ENCODE results near the gene OCA2. TPM values are rescaled to one million over a fixed set of nuclear protein-coding genes. Genes with fewer than 3 reads are reported as not detected.

Gene OCA2
- polyA plus RNA-seq, 1 donor (not counting 4 experiments of a cell fraction or from before 2014, with no cell fraction given), result 0.05 TPM

- DNase-seq (ENCODE audit: low read depth, low spot score), result no peak
- H3K36me3 ChIP-seq (ENCODE audit: control insufficient read depth in 2 of 2, extremely low read depth in 1 of 2, insufficient read depth in 2 of 2, low read length in 2 of 2), result no peaks in the 10 kb centered on the region
- H4K20me1 ChIP-seq (ENCODE audit: control insufficient read depth, extremely low read depth, insufficient read depth, low read length), result no peaks in the 10 kb centered on the region
- FAIRE-seq, result no peak
- peaks cover 5% of the 10 kb centered on the region for H3K9me3 ChIP-seq (ENCODE audit: control insufficient read depth, low read depth, low read length)
- H3K9me1 ChIP-seq (ENCODE audit: control insufficient read depth, extremely low read depth, insufficient read depth, low read length), result no peaks in the 10 kb centered on the region
- no peak overlapping the region for H3K9ac ChIP-seq (ENCODE audit: control insufficient read depth, extremely low read depth, insufficient read depth, low read length)
- H3K79me2 ChIP-seq (ENCODE audit: control insufficient read depth, insufficient read depth, low read length), result no peaks in the 10 kb centered on the region
- no peak overlapping the region for H2AFZ ChIP-seq (ENCODE audit: control insufficient read depth, low read length)
- H3K4me2 ChIP-seq (ENCODE audit: control insufficient read depth, extremely low read depth, insufficient read depth, low read depth, low read length), result no peak overlapping the region
- TF ChIP-seq EZH2 (IDR thresholded peaks at IDR 0.05; ENCODE audit: low read length), result no peak
- no peak for TF ChIP-seq CTCF (optimal IDR thresholded peaks at IDR 0.05 in 1 of 3, IDR thresholded peaks at IDR 0.05 in 1 of 3, conservative IDR thresholded peaks at IDR 0.05 in 1 of 3; ENCODE audit: extremely low read depth in 1 of 3, insufficient read depth in 2 of 3, low read length in 3 of 3)
- H3K4me1 ChIP-seq (ENCODE audit: control insufficient read depth, extremely low read depth, insufficient read depth, low read length), result no peaks in the 10 kb centered on the region
- H3K27ac ChIP-seq (ENCODE audit: control insufficient read depth, insufficient read depth, low read length), result no peak overlapping the region
- dilution Hi-C loops (cut with MboI; ENCODE audit: extremely low pct_ligation_motif_present, low sequenced_read_pairs), result no loop called here
- no peaks in the 10 kb centered on the region for H3K27me3 ChIP-seq (ENCODE audit: control insufficient read depth, extremely low read depth, insufficient read depth, low read length)
- H3K4me3 ChIP-seq (ENCODE audit: control insufficient read depth in 2 of 3, extremely low read depth in 1 of 3, insufficient read depth in 2 of 3, low read depth in 1 of 3, low read length in 3 of 3), result no peak overlapping the region
Observed at GRCh38 chr15:28014623-28015200, 84.4 kb downstream of the OCA2 start.

GRCh38 chr15:28013976-28014375 lies 85.1 kb downstream of the OCA2 start:
- no peaks in the 10 kb centered on the region for H3K27me3 ChIP-seq (ENCODE audit: control insufficient read depth, extremely low read depth, insufficient read depth, low read length)
- H3K4me2 ChIP-seq (ENCODE audit: control insufficient read depth, extremely low read depth, insufficient read depth, low read depth, low read length), result no peak overlapping the region
- no peak for FAIRE-seq
- H4K20me1 ChIP-seq (ENCODE audit: control insufficient read depth, extremely low read depth, insufficient read depth, low read length), result no peaks in the 10 kb centered on the region
- no peak for DNase-seq (ENCODE audit: low read depth, low spot score)
- H3K79me2 ChIP-seq (ENCODE audit: control insufficient read depth, insufficient read depth, low read length), result no peaks in the 10 kb centered on the region
- no peak overlapping the region for H3K27ac ChIP-seq (ENCODE audit: control insufficient read depth, insufficient read depth, low read length)
- H2AFZ ChIP-seq (ENCODE audit: control insufficient read depth, low read length), result no peak overlapping the region
- TF ChIP-seq CTCF (optimal IDR thresholded peaks at IDR 0.05 in 1 of 3, IDR thresholded peaks at IDR 0.05 in 1 of 3, conservative IDR thresholded peaks at IDR 0.05 in 1 of 3; ENCODE audit: extremely low read depth in 1 of 3, insufficient read depth in 2 of 3, low read length in 3 of 3), result no peak
- TF ChIP-seq EZH2 (IDR thresholded peaks at IDR 0.05; ENCODE audit: low read length), result no peak
- dilution Hi-C loops (cut with MboI; ENCODE audit: extremely low pct_ligation_motif_present, low sequenced_read_pairs), result no loop called here
- H3K9me1 ChIP-seq (ENCODE audit: control insufficient read depth, extremely low read depth, insufficient read depth, low read length), result no peaks in the 10 kb centered on the region
- H3K9me3 ChIP-seq (ENCODE audit: control insufficient read depth, low read depth, low read length), result peaks cover 5% of the 10 kb centered on the region
- no peak overlapping the region for H3K9ac ChIP-seq (ENCODE audit: control insufficient read depth, extremely low read depth, insufficient read depth, low read length)
- H3K4me1 ChIP-seq (ENCODE audit: control insufficient read depth, extremely low read depth, insufficient read depth, low read length), result no peaks in the 10 kb centered on the region
- no peak overlapping the region for H3K4me3 ChIP-seq (ENCODE audit: control insufficient read depth in 2 of 3, extremely low read depth in 1 of 3, insufficient read depth in 2 of 3, low read depth in 1 of 3, low read length in 3 of 3)
- no peaks in the 10 kb centered on the region for H3K36me3 ChIP-seq (ENCODE audit: control insufficient read depth in 2 of 2, extremely low read depth in 1 of 2, insufficient read depth in 2 of 2, low read length in 2 of 2)
